AG09309 (cell line): Measurements from ENCODE around the gene RYR2.
"Not testable (repeated sequence)": the region's sequence is repeated elsewhere in the genome, so short reads cannot be mapped to it uniquely, and the experiment has no call there.

Experiments used
- DNase-seq: peaks from one replicate; pipeline ENCODE4 v3.0.0-alpha.2; 2010; ENCODE audit warnings: low read depth
- H3K4me3 ChIP-seq: 2 replicates; pipeline ENCODE4 v1.5.1; 2011; ENCODE audit warnings: mild to moderate bottlenecking, low read depth, low read length, moderate library complexity; ENCODE audit not compliant: control insufficient read depth
- CTCF ChIP-seq: IDR thresholded peaks from 2 replicates; pipeline ENCODE4 v1.5.1; 2011; ENCODE audit warnings: mild to moderate bottlenecking, low read depth, low read length, inconsistent platforms; ENCODE audit not compliant: insufficient read depth, control insufficient read depth; ENCODE audit errors: missing control alignments

Gene RYR2

GRCh38 chr1:237832858-237833257, 790.9 kb downstream of the RYR2 start:
- no peak for TF ChIP-seq CTCF
- no peak overlapping the region for H3K4me3 ChIP-seq
- DNase-seq, result no peak

GRCh38 chr1:237834048-237834447, 792.1 kb downstream of the RYR2 start:
- H3K4me3 ChIP-seq, result no peak overlapping the region
- TF ChIP-seq CTCF, result no peak
- DNase-seq, result no peak

- DNase-seq, result no peak
- TF ChIP-seq CTCF, result no peak
- H3K4me3 ChIP-seq, result no peak overlapping the region
These were observed 792.5 kb downstream of the RYR2 start for GRCh38 chr1:237834461-237834860.

DNA sequence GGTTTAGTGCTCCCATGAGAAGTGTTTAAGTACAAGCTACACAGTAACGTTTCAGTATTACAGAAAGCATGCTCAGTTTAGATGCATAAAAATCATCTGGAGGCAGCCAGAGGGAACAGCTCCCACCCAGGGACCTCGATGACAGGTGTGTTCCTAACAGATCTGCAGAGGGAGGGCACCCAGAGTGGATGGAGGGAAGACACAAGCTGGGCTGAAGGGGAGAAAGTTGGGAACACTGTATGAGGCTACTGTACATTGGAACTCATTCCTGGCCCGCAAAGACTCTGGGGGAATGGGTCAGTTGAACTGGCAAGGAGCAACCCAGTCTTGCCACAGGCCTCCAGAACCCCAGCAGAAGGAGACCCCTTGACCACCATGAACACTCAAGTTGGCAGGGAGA, 796.3 kb downstream of the RYR2 start:
- no peak for DNase-seq
- H3K4me3 ChIP-seq, result no peak overlapping the region
- no peak for TF ChIP-seq CTCF

DNA sequence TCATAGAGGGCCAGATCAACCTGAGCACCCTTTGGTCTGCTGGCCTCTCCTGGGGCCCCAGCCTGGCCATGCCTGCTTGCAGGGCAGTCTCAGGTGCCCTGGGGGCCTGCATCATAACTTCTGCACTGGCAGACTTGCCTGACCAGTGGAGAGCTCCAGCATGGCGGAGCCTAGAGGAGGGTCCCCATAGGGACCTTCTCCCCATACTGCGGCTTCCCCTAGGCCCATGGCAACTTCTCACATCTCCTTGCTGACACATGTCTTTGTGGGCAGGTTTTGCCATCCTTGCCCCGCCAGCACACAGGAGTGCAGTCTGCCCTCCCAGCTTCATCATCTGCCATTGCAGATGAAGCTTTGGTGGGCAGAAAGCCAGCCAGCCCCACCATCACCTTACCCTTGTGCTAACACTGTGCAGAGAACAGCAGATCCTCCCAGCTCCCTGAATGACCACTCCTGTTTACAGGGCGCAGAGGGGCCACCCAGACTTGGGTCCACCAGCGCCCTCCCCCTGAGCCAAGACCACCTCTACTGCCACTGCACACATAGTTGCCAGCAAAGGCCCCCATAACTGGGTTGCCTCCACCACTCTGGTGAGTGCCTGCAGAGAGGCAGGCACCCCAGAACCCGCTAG, 797.0 kb downstream of the RYR2 start:
- no peak for TF ChIP-seq CTCF
- H3K4me3 ChIP-seq, result no peak overlapping the region
- no peak for DNase-seq

DNA sequence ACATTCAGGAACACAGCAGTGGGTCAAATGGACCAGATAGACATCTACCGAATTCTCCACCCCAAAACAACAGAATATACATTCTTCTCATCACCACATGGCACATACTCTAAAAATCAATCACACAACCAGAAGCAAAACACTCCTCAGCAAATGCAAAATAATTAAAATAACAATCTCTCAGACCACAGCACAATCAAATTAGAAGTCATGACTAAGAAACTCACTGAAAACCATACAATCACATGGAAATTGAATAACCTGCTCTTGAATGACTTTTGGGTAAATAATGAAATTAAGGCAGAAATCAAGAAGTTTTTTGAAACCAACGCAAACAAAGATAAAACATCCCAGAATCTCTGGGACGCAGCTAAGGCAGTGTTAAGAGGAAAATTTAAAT, 799.5 kb downstream of the RYR2 start:
- no peak overlapping the region for H3K4me3 ChIP-seq
- no peak for TF ChIP-seq CTCF
- DNase-seq, result no peak

DNA sequence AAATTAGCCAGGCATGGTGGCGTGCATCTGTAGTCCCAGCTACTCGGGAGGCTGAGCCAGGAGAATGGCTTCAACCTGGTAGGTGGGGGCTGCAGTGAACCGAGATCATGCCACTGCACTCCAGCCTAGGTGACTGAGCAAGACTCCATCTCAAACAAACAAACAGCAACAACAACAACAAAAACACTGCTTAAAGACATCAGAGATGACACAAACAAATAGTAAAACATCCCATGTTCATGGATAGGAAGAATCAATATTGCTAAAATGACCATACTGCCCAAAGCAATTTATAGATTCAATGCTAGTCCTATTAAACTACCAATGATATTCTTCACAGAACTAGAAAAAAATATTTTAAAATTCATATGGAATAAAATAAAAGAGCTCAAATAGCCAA, 801.5 kb downstream of the RYR2 start:
- DNase-seq, result not testable (repeated sequence)

More for the DNA sequence above, 801.5 kb downstream of the RYR2 start:
- H3K4me3 ChIP-seq, result not testable (repeated sequence)
